Measurements from ENCODE around the gene ALDH1B1.

ALDH1B1 gene

GRCh38 chr9:38442473-38443096 lies 50.1 kb downstream of the ALDH1B1 start:
- no peak for DNase-seq

- no peak for DNase-seq
These were observed 50.7 kb downstream of the ALDH1B1 start for GRCh38 chr9:38443181-38443580.

GRCh38 chr9:38443597-38443996 lies 51.1 kb downstream of the ALDH1B1 start:
- DNase-seq = no peak

- DNase-seq = no peak
These were observed 52.9 kb downstream of the ALDH1B1 start for GRCh38 chr9:38445154-38446043.

GRCh38 chr9:38447703-38448102 lies 55.2 kb downstream of the ALDH1B1 start:
- no peak for DNase-seq
